K562 (cell line): Measurements from ENCODE around the gene JUN. TPM values are rescaled to one million over a fixed set of nuclear protein-coding genes. Genes with fewer than 3 reads are reported as not detected.
A peak's percentile ranks its signal among the peaks of the same experiment; 100 is the strongest.

Experiments
- CHD1 ChIP-seq: fragments of 200-600 bp; sonication (generic); IDR thresholded peaks from one replicate; pipeline ENCODE4 v1.6.1; 2012; ENCODE audit warnings: mild to moderate bottlenecking, moderate library complexity, low read length, inconsistent platforms
- GTF2A2 ChIP-seq: IDR thresholded peaks from 2 replicates; pipeline ENCODE4 v1.6.1; 2016; ENCODE audit warnings: mild to moderate bottlenecking, missing genetic modification characterization, missing compliant biosample characterization
- HEY1 ChIP-seq: fragments of 250-450 bp; sonication (Bioruptor Pico); IDR thresholded peaks from 2 replicates; pipeline ENCODE4 v1.5.0; 2020; ENCODE audit warnings: mild to moderate bottlenecking, moderate library complexity, borderline replicate concordance
- HMGN3 ChIP-seq: IDR thresholded peaks from 2 replicates; pipeline ENCODE4 v1.6.1; 2011; ENCODE audit warnings: borderline replicate concordance, low read depth, mild to moderate bottlenecking, mixed read lengths, low read length; ENCODE audit not compliant: insufficient read length; ENCODE audit errors: extremely low read depth
- LCOR ChIP-seq: sonication (generic); formaldehyde crosslinking; IDR thresholded peaks from 2 replicates; pipeline ENCODE4 v1.8.0; 2022; ENCODE audit warnings: mild to moderate bottlenecking, missing genetic modification reagents
- RAD21 ChIP-seq, 2 experiments: fragments of 250-450 bp in 1 of 2; fragments of 450-650 bp in 1 of 2; sonication (Bioruptor Pico) in 1 of 2; formaldehyde crosslinking in 1 of 2; IDR thresholded peaks in 1 of 2; conservative IDR thresholded peaks in 1 of 2; 2 replicates each; pipeline versions ENCODE4 v1.4.0 to v1.8.0; 2020 to 2022; ENCODE audit warnings: mild to moderate bottlenecking in 2 of 2, moderate library complexity in 1 of 2
- RB1 ChIP-seq: fragments of 450-650 bp; IDR thresholded peaks from 2 replicates; pipeline ENCODE4 v1.6.1; 2017; ENCODE audit warnings: low read depth, mild to moderate bottlenecking
- SMARCA5 ChIP-seq: fragments of 450-650 bp; IDR thresholded peaks from 2 replicates; pipeline ENCODE4 v1.6.1; 2016
- SOX6 ChIP-seq: fragments of 450-650 bp; IDR thresholded peaks from 2 replicates; pipeline ENCODE4 v1.6.1; 2014; ENCODE audit warnings: mild to moderate bottlenecking
- THAP12 ChIP-seq: fragments of 250-450 bp; sonication (Bioruptor Pico); IDR thresholded peaks from 2 replicates; pipeline ENCODE4 v1.9.0; 2021; ENCODE audit warnings: mild to moderate bottlenecking, inconsistent platforms
- VEZF1 ChIP-seq: fragments of 200-800 bp; sonication (Bioruptor generic); IDR thresholded peaks from 2 replicates; pipeline ENCODE4 v1.6.1; 2017; ENCODE audit warnings: missing genetic modification characterization, missing compliant biosample characterization
- ZC3H11A ChIP-seq: IDR thresholded peaks from 2 replicates; pipeline ENCODE4 v1.6.1; 2012; ENCODE audit warnings: low read depth, low read length, improper control_type of control experiment
- ZHX1 ChIP-seq: fragments of 150-350 bp; conservative IDR thresholded peaks from 2 replicates; pipeline ENCODE4 v1.6.1; 2014; ENCODE audit warnings: low read length
- ZMIZ1 ChIP-seq, 2 experiments: fragments of 150-350 bp in 1 of 2; IDR thresholded peaks; 2 replicates each; pipeline ENCODE4 v1.6.1; 2012 to 2016; ENCODE audit warnings: low read depth in 2 of 2, low read length in 2 of 2, mild to moderate bottlenecking in 1 of 2, moderate library complexity in 1 of 2
- ZNF232 ChIP-seq: sonication (generic); formaldehyde crosslinking; IDR thresholded peaks from 2 replicates; pipeline ENCODE4 v1.8.0; 2022; ENCODE audit warnings: mild to moderate bottlenecking, missing genetic modification reagents
- ZNF431 ChIP-seq: sonication (generic); formaldehyde crosslinking; IDR thresholded peaks from 2 replicates; pipeline ENCODE4 v1.8.0; 2022; ENCODE audit warnings: mild to moderate bottlenecking, missing genetic modification reagents
- polyA plus RNA-seq, 8 experiments: library from polyadenylated mRNA; depleted of rRNA in 4 of 8; stranded (reverse) in 5 of 8; unstranded in 3 of 8; fragments of >200 nt; fragmentation: Nextera tagmentation in 2 of 8; fragmentation: Illumina TruSeq in 1 of 8; extraction: Ambion mirVana in 2 of 8; extraction: Trizol in 1 of 8; gene quantifications; 2 replicates each; pipeline versions ENCODE4 v1.2.1 to v1.2.3, GENCODE V29; 2011 to 2014; ENCODE audit warnings: inconsistent platforms in 1 of 8, missing spikeins in 1 of 8
- total RNA-seq, 7 experiments: library from RNA; depleted of rRNA in 6 of 7; stranded (reverse); fragments of >200 nt in 6 of 7; fragmentation: Illumina TruSeq in 2 of 7; extraction: Trizol in 2 of 7; gene quantifications; 2 replicates each; pipeline versions ENCODE4 v1.2.1 to v1.2.3, GENCODE V29; 2011 to 2021; ENCODE audit warnings: low replicate concordance in 1 of 7

Gene JUN
- total and polyA plus RNA-seq, 9 of the 15 experiments (the other 6 are each of a cell fraction or from before 2014, with no cell fraction given), result 0.32 to 23.4 (median 4.0) TPM

GRCh38 chr1:58782178-58783089 is 1.4 kb downstream of the JUN start (continued):
- TF ChIP-seq SOX6, result 0 out of 2 replicates have a peak, but pooled peaks have one; percentile 14
- no peak for TF ChIP-seq HMGN3
- peak; percentile 45 to 64 for TF ChIP-seq RAD21 (CRISPR knock-in tag; conservative IDR thresholded peaks at IDR 0.05 in 1 of 2, IDR thresholded peaks at IDR 0.05 in 1 of 2)
- no peak for TF ChIP-seq HEY1 (CRISPR knock-in tag)
- no peak for TF ChIP-seq ZHX1
- peak; percentile 81 for TF ChIP-seq ZNF431 (CRISPR knock-in tag)
- peak; percentile 13 for TF ChIP-seq CHD1
- TF ChIP-seq SMARCA5, result no peak
- TF ChIP-seq ZNF232 (CRISPR knock-in tag), result no peak; the same call in 1 of the 2 replicates
- TF ChIP-seq LCOR (CRISPR knock-in tag), result peak; percentile 75
- peak; percentile 7; the same call in 1 of the 2 replicates for TF ChIP-seq THAP12 (CRISPR knock-in tag)
- TF ChIP-seq RB1, result peak; percentile 93
- TF ChIP-seq ZC3H11A, result no peak
- no peak for TF ChIP-seq ZMIZ1 (IDR thresholded peaks at IDR 0.05; ENCODE audit: low read depth in 2 of 2, low read length in 2 of 2)
- no peak for TF ChIP-seq VEZF1 (CRISPR knock-in tag)
- no peak for TF ChIP-seq GTF2A2 (tag)
